ENCODE results near the gene CST5.
"Not testable (repeated sequence)": the region's sequence is repeated elsewhere in the genome, so short reads cannot be mapped to it uniquely, and the experiment has no call there.

The CST5 gene

GRCh38 chr20:23879328-23879798 is at the start of gene CST5:
TSS of gene CST5 (minus strand) at chr20:23879748. CDS start at chr20:23879676, 72 bp downstream.
- DNase-seq (ENCODE audit: low spot score): no peak

- no peak for DNase-seq (ENCODE audit: low spot score)
Measured at GRCh38 chr20:23928788-23929187, 49.2 kb upstream of the CST5 start.

GRCh38 chr20:23928353-23928752 is 48.8 kb upstream of the CST5 start:
- DNase-seq (ENCODE audit: low spot score): no peak

- DNase-seq (ENCODE audit: low spot score): no peak
Measured at GRCh38 chr20:23926944-23927872, 47.7 kb upstream of the CST5 start.

- DNase-seq (ENCODE audit: low spot score): no peak
Measured at GRCh38 chr20:23926526-23926880, 47.0 kb upstream of the CST5 start.

GRCh38 chr20:23925789-23926525 is 46.4 kb upstream of the CST5 start:
- DNase-seq (ENCODE audit: low spot score): no peak

GRCh38 chr20:23924751-23925150 is 45.2 kb upstream of the CST5 start:
- DNase-seq (ENCODE audit: low spot score): no peak

GRCh38 chr20:23923891-23924435 is 44.4 kb upstream of the CST5 start:
- no peak for DNase-seq (ENCODE audit: low spot score)

GRCh38 chr20:23923311-23923710 is 43.8 kb upstream of the CST5 start:
- no peak for DNase-seq (ENCODE audit: low spot score)

- DNase-seq (ENCODE audit: low spot score): no peak
Measured at GRCh38 chr20:23920408-23921325, 41.1 kb upstream of the CST5 start.

- DNase-seq (ENCODE audit: low spot score): no peak
Measured at GRCh38 chr20:23918896-23919295, 39.3 kb upstream of the CST5 start.

GRCh38 chr20:23918101-23918862 is 38.7 kb upstream of the CST5 start:
- DNase-seq (ENCODE audit: low spot score): no peak

- DNase-seq (ENCODE audit: low spot score): no peak
Measured at GRCh38 chr20:23917024-23917725, 37.6 kb upstream of the CST5 start.

- DNase-seq (ENCODE audit: low spot score): no peak
Measured at GRCh38 chr20:23915844-23916243, 36.3 kb upstream of the CST5 start.

- not testable (repeated sequence) for DNase-seq (ENCODE audit: low spot score)
Measured at GRCh38 chr20:23914469-23914868, 34.9 kb upstream of the CST5 start.

GRCh38 chr20:23910210-23910609 is 30.7 kb upstream of the CST5 start:
- no peak for DNase-seq (ENCODE audit: low spot score)

GRCh38 chr20:23909390-23909789 is 29.8 kb upstream of the CST5 start:
- DNase-seq (ENCODE audit: low spot score): no peak

GRCh38 chr20:23907579-23907978 is 28.0 kb upstream of the CST5 start:
- no peak for DNase-seq (ENCODE audit: low spot score)

- not testable (repeated sequence) for DNase-seq (ENCODE audit: low spot score)
Measured at GRCh38 chr20:23902396-23902795, 22.8 kb upstream of the CST5 start.

GRCh38 chr20:23890867-23891266 is 11.3 kb upstream of the CST5 start:
- DNase-seq (ENCODE audit: low spot score): not testable (repeated sequence)
